B cell (primary cell): Measurements from ENCODE around the gene GATM. TPM values are rescaled to one million over a fixed set of nuclear protein-coding genes. Genes with fewer than 3 reads are reported as not detected.

ENCODE experiments used
- ATAC-seq: fragments of 200-7000 bp; cut with Tn5 transposase; one replicate; pipeline ENCODE4 v1.10.0; 2021; ENCODE audit warnings: low read depth, mild to moderate bottlenecking, moderate number of reproducible peaks, moderate library complexity
- CTCF ChIA-PET: fragments of 350-600 bp; sonication (Branson Sonifier 250); formaldehyde crosslinking; loops from one replicate; lab custom pipeline; 2021; ENCODE audit warnings: antibody characterized with exemption, inconsistent platforms; lab: Charles Lee
- POLR2A ChIA-PET: fragments of 350-600 bp; sonication (Branson Sonifier 250); formaldehyde crosslinking; loops from one replicate; lab custom pipeline; 2021; ENCODE audit warnings: antibody characterized with exemption; lab: Charles Lee
- DNase-seq: peaks from one replicate; pipeline ENCODE4 v3.0.0; 2013
- H2AFZ ChIP-seq: 2 replicates; pipeline ENCODE4 v1.6.1; 2012; ENCODE audit warnings: mild to moderate bottlenecking, low read depth, low read length; ENCODE audit not compliant: insufficient read depth, poor library complexity, severe bottlenecking
- H3K27ac ChIP-seq, 2 donors: 1 replicate in 1 of 2; 2 replicates in 1 of 2; pipeline ENCODE4 v1.5.1; 2012 to 2013; ENCODE audit warnings: low read length in 2 of 2, mild to moderate bottlenecking in 2 of 2, moderate library complexity in 1 of 2
- H3K27me3 ChIP-seq, 4 experiments: fragments of 200-600 bp in 1 of 4; sonication (generic) in 1 of 4; replicated peaks in 1 of 4; 1 replicate in 2 of 4; 2 replicates in 2 of 4; pipeline versions ENCODE4 v1.6.1 to v1.7.0; 2013 to 2016; ENCODE audit warnings: low read length in 3 of 4, mild to moderate bottlenecking in 2 of 4, mixed read lengths in 1 of 4, moderate library complexity in 1 of 4; ENCODE audit not compliant: insufficient read depth in 4 of 4, control insufficient read depth in 3 of 4; ENCODE audit errors: control extremely low read depth in 1 of 4
- H3K36me3 ChIP-seq, 2 experiments: replicated peaks in 1 of 2; 1 replicate in 1 of 2; 2 replicates in 1 of 2; pipeline versions ENCODE4 v1.6.1 to v1.7.1; 2013; ENCODE audit warnings: low read length in 1 of 2; ENCODE audit not compliant: insufficient read depth in 2 of 2, control insufficient read depth in 1 of 2; ENCODE audit errors: control extremely low read depth in 1 of 2, extremely low read depth in 1 of 2
- H3K4me1 ChIP-seq, 2 donors: fragments of 200-600 bp in 1 of 2; sonication (generic) in 1 of 2; 1 replicate in 1 of 2; 2 replicates in 1 of 2; pipeline versions ENCODE4 v1.5.1 to v1.6.1; 2013 to 2017; ENCODE audit warnings: low read length in 2 of 2; ENCODE audit not compliant: control insufficient read depth in 2 of 2, insufficient read depth in 2 of 2
- H3K4me2 ChIP-seq: replicated peaks from 2 replicates; pipeline ENCODE3; 2012; ENCODE audit warnings: mild to moderate bottlenecking, low read depth, low read length; ENCODE audit not compliant: poor library complexity, severe bottlenecking
- H3K4me3 ChIP-seq, 5 experiments: fragments of 200-600 bp in 1 of 5; sonication (generic) in 1 of 5; 1 replicate in 3 of 5; 2 replicates in 2 of 5; pipeline versions ENCODE4 v1.5.1 to v1.7.0; 2011 to 2016; ENCODE audit warnings: low read length in 4 of 5, mild to moderate bottlenecking in 4 of 5, low read depth in 2 of 5, control low read depth in 1 of 5, moderate library complexity in 1 of 5; ENCODE audit not compliant: insufficient read depth in 1 of 5; ENCODE audit errors: control extremely low read depth in 1 of 5, extremely low read depth in 1 of 5
- H3K79me2 ChIP-seq: fragments of 200-600 bp; sonication (generic); one replicate; pipeline ENCODE4 v1.6.0; 2016; ENCODE audit warnings: low read length; ENCODE audit not compliant: control insufficient read depth, insufficient read depth
- H3K9ac ChIP-seq: fragments of 200-600 bp; sonication (generic); 2 replicates; pipeline ENCODE4 v1.6.1; 2017; ENCODE audit warnings: mild to moderate bottlenecking, low read length, moderate library complexity
- H3K9me3 ChIP-seq, 3 donors: one replicate each; pipeline versions ENCODE4 v1.6.1 to v1.7.1; 2013; ENCODE audit warnings: low read length in 2 of 3; ENCODE audit not compliant: control insufficient read depth in 2 of 3, insufficient read depth in 1 of 3; ENCODE audit errors: control extremely low read depth in 1 of 3
- H4K20me1 ChIP-seq: 2 replicates; pipeline ENCODE4 v1.6.0; 2012; ENCODE audit warnings: mild to moderate bottlenecking, low read length; ENCODE audit not compliant: insufficient read depth, control insufficient read depth, poor library complexity, severe bottlenecking
- H3K27ac Mint-ChIP-seq: one replicate; pipeline ENCODE4 v1.8.0; 2021; ENCODE audit warnings: mixed read lengths
- H3K27me3 Mint-ChIP-seq: one replicate; pipeline ENCODE4 v1.8.0; 2021; ENCODE audit warnings: mixed read lengths
- H3K4me1 Mint-ChIP-seq: one replicate; pipeline ENCODE4 v1.8.0; 2021; ENCODE audit warnings: mixed read lengths
- H3K4me3 Mint-ChIP-seq: one replicate; pipeline ENCODE4 v1.8.0; 2021; ENCODE audit warnings: mixed read lengths
- H3K9me3 Mint-ChIP-seq: one replicate; pipeline ENCODE4 v1.8.0; 2022; ENCODE audit warnings: mixed read lengths; ENCODE audit not compliant: insufficient read depth
- EZH2 ChIP-seq: IDR thresholded peaks from 2 replicates; pipeline ENCODE4 v1.6.1; 2012; ENCODE audit warnings: borderline replicate concordance, low read depth, mild to moderate bottlenecking, moderate library complexity, low read length; ENCODE audit not compliant: insufficient read depth, poor library complexity, severe bottlenecking
- WGBS: methylation state at CpG from one replicate; pipeline ENCODE4 v1.1.5; 2013; ENCODE audit warnings: missing lambda C conversion rate; ENCODE audit not compliant: insufficient coverage; 5-methylcytosine and 5-hydroxymethylcytosine counted together
- intact Hi-C: fragments of 100-400 bp; cut with micrococcal nuclease; formaldehyde crosslinking; loops from one replicate; pipeline ENCODE4 v1.10.0; 2022
- polyA plus RNA-seq: library from polyadenylated mRNA; depleted of rRNA; stranded (reverse); fragments of >200 nt; gene quantifications from 2 replicates; pipeline ENCODE4 v1.2.3, GENCODE V29; 2012
- total RNA-seq, 2 donors: library from RNA; stranded (reverse); fragments of 120-200 nt in 1 of 2; gene quantifications; 1 replicate in 1 of 2; 2 replicates in 1 of 2; pipeline versions ENCODE4 v1.2.3 to v1.2.4, GENCODE V29; 2013 to 2022
- TF ChIP-seq, protein P1 (sequence below): fragments of 200-600 bp; IDR thresholded peaks from one replicate; pipeline ENCODE4 v1.8.0; 2022; ENCODE audit warnings: antibody characterized with exemption, mild to moderate bottlenecking

The GATM gene
- total and polyA plus RNA-seq, 2 donors (not counting 1 experiment from before 2014, with no cell fraction given) = 9.6 to 18.2 TPM

GRCh38 chr15:45427085-45427484, 48.7 kb upstream of the GATM start:
- no peak overlapping the region for H3K4me3 ChIP-seq
- DNase-seq (no peak), ATAC-seq (no peak)
- TF ChIP-seq, protein P1, sequence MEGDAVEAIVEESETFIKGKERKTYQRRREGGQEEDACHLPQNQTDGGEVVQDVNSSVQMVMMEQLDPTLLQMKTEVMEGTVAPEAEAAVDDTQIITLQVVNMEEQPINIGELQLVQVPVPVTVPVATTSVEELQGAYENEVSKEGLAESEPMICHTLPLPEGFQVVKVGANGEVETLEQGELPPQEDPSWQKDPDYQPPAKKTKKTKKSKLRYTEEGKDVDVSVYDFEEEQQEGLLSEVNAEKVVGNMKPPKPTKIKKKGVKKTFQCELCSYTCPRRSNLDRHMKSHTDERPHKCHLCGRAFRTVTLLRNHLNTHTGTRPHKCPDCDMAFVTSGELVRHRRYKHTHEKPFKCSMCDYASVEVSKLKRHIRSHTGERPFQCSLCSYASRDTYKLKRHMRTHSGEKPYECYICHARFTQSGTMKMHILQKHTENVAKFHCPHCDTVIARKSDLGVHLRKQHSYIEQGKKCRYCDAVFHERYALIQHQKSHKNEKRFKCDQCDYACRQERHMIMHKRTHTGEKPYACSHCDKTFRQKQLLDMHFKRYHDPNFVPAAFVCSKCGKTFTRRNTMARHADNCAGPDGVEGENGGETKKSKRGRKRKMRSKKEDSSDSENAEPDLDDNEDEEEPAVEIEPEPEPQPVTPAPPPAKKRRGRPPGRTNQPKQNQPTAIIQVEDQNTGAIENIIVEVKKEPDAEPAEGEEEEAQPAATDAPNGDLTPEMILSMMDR = no peak
- TF ChIP-seq EZH2 = no peak
- H3K4me1 Mint-ChIP-seq = peaks cover 2% of the 10 kb centered on the region
- H3K27me3 Mint-ChIP-seq = peaks cover 3% of the 10 kb centered on the region
- no peaks in the 10 kb centered on the region for H3K9me3 Mint-ChIP-seq
- peaks cover 0 to 7% of the 10 kb centered on the region in 2 experiments for H3K36me3 ChIP-seq
- peaks cover 4 to 8% of the 10 kb centered on the region in 2 donors for H3K4me1 ChIP-seq
- no peaks in the 10 kb centered on the region for H3K9me3 ChIP-seq
- CTCF ChIA-PET = interaction anchor here (0.7 to 1.5 kb wide), 3 partner anchors 31 to 187 kb away, joined by 3 to 11 read pairs (median 5); no protein-coding TSS in a partner anchor
- POLR2A ChIA-PET = no interaction called here
- H3K79me2 ChIP-seq = no peaks in the 10 kb centered on the region
- H3K27ac ChIP-seq = no peak overlapping the region
- H3K4me3 Mint-ChIP-seq = no peak overlapping the region
- no peaks in the 10 kb centered on the region for H4K20me1 ChIP-seq
- H2AFZ ChIP-seq = no peak overlapping the region
- H3K9ac ChIP-seq = no peak overlapping the region
- no peak overlapping the region for H3K27ac Mint-ChIP-seq
- H3K27me3 ChIP-seq = peaks cover 0 to 10% (median 1%) of the 10 kb centered on the region in 4 experiments
- intact Hi-C loops = no loop called here
- 90% methylated on average over 5 of the region's 11 CpGs for WGBS
- no peak overlapping the region for H3K4me2 ChIP-seq

DNA sequence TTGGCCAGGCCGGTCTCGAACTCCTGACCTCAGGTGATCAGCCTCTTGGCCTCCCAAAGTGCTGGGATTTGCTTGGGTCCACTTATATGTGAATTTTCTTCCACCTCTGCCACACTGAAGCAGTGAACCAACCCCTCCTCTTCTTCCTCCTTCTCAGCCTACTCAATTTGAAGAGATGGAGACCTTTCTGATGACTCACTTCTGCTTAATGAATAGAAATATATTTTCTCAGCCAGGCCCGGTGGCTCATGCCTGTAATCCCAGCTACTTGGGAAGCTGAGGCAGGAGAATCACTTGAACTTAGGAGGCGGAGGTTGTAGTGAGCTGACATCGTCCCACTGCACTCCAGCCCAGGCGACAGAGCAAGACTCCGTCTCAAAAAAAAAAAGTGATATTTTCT, 46.8 kb upstream of the GATM start:
- Histone ChIP-seq H3K9me3 (no peaks in the 10 kb centered on the region), H3K4me1 (peaks cover 0 to 3% of the 10 kb centered on the region in 2 donors), H3K9ac (no peak overlapping the region), H3K79me2 (no peaks in the 10 kb centered on the region), H3K4me2 (no peak overlapping the region), H3K27ac (no peak overlapping the region), H3K27me3 (peaks cover 0 to 7% (median 1%) of the 10 kb centered on the region in 4 experiments), H3K36me3 (peaks cover 2 to 23% of the 10 kb centered on the region in 2 experiments), H4K20me1 (no peaks in the 10 kb centered on the region), H3K4me3 (no peak overlapping the region), H2AFZ (no peak overlapping the region)
- no peak overlapping the region for H3K4me3 Mint-ChIP-seq
- WGBS = 69% methylated on average over 2 of the region's 7 CpGs
- DNase-seq (no peak), ATAC-seq (no peak)
- ChIA-PET POLR2A (no interaction called here), CTCF (interaction anchor here (1.0 to 1.1 kb wide), 2 partner anchors 32 to 34 kb away, joined by 3 read pairs; no protein-coding TSS in a partner anchor)
- intact Hi-C loops = no loop called here
- no peaks in the 10 kb centered on the region for H3K4me1 Mint-ChIP-seq
- H3K27me3 Mint-ChIP-seq = no peaks in the 10 kb centered on the region
- no peak for TF ChIP-seq EZH2
- TF ChIP-seq, protein P1 = no peak
- H3K9me3 Mint-ChIP-seq = no peaks in the 10 kb centered on the region
- no peak overlapping the region for H3K27ac Mint-ChIP-seq
